Suprapubic skin (tissue), 4 donors: ENCODE data around the gene AGAP1. TPM values are rescaled to one million over a fixed set of nuclear protein-coding genes. Genes with fewer than 3 reads are reported as not detected.

Experiments used
- DNase-seq, 2 donors: peaks; one replicate each; pipeline ENCODE4 v3.0.0-alpha.2; 2019; ENCODE audit warnings: low spot score in 2 of 2
- H3K27ac ChIP-seq: fragments of 200-600 bp; sonication (generic); one replicate; pipeline ENCODE4 v1.5.1; 2019
- H3K27me3 ChIP-seq: fragments of 200-600 bp; sonication (generic); one replicate; pipeline ENCODE4 v1.5.1; 2019
- H3K36me3 ChIP-seq: fragments of 200-600 bp; sonication (generic); one replicate; pipeline ENCODE4 v1.5.1; 2019
- H3K4me1 ChIP-seq: fragments of 200-600 bp; sonication (generic); one replicate; pipeline ENCODE4 v1.5.1; 2019
- H3K4me3 ChIP-seq: fragments of 200-600 bp; sonication (generic); one replicate; pipeline ENCODE4 v1.5.1; 2019; ENCODE audit warnings: mild to moderate bottlenecking
- H3K9me3 ChIP-seq: fragments of 200-600 bp; sonication (generic); one replicate; pipeline ENCODE4 v1.5.1; 2019
- CTCF ChIP-seq, 2 donors: fragments of 200-600 bp in 1 of 2; fragments of 450-650 bp in 1 of 2; sonication (generic) in 1 of 2; IDR thresholded peaks; one replicate each; pipeline ENCODE4 v1.5.1; 2016 to 2019; ENCODE audit warnings: antibody characterized with exemption in 2 of 2, mild to moderate bottlenecking in 1 of 2, moderate library complexity in 1 of 2
- EP300 ChIP-seq: sonication (generic); formaldehyde crosslinking; IDR thresholded peaks from one replicate; pipeline ENCODE4 v1.6.1; 2017; ENCODE audit warnings: antibody characterized with exemption
- POLR2A ChIP-seq, 2 donors: fragments of 450-650 bp; IDR thresholded peaks; one replicate each; pipeline ENCODE4 v1.6.1; 2017; ENCODE audit warnings: antibody characterized with exemption in 2 of 2, mild to moderate bottlenecking in 2 of 2, moderate library complexity in 2 of 2
- POLR2AphosphoS5 ChIP-seq, 3 donors: sonication (generic); formaldehyde crosslinking; IDR thresholded peaks; one replicate each; pipeline ENCODE4 v1.6.1; 2017; ENCODE audit warnings: antibody characterized with exemption in 3 of 3
- WGBS: methylation state at CpG from one replicate; pipeline ENCODE4 v1.1.5; 2018; 5-methylcytosine and 5-hydroxymethylcytosine counted together
- total RNA-seq, 4 donors: library from RNA; depleted of rRNA; stranded (reverse); fragments of >200 nt; gene quantifications; one replicate each; pipeline ENCODE4 v1.1.0, GENCODE V29; 2016

Gene AGAP1
- total RNA-seq, 4 donors from 2014 or later = 14.1 to 30.7 (median 19.4) TPM

DNA sequence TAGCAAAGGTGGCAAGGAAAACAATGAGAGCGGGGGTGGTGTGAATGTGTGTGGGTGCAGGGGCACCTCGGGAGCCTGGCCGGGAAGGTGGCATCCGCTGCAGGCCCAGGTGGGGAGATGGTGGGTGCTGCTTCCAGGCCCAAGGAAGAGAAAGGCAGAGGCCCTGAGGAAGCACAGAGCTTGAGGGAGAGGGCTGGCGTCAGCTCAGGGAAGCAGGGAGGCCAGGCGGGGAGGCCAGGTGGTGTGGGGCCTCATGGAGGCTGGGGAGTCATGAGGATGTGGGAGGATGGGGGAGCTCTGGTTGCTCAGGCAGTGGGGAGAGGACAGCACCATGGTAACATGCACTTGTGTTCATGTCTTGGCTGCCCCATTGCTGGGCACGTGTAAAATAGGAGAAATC is 43.3 kb downstream of the AGAP1 start:
- TF ChIP-seq POLR2AphosphoS5 (IDR thresholded peaks at IDR 0.05) = no peak
- TF ChIP-seq EP300 = no peak
- no peak for TF ChIP-seq CTCF (IDR thresholded peaks at IDR 0.05)
- TF ChIP-seq POLR2A (IDR thresholded peaks at IDR 0.05) = no peak
- Histone ChIP-seq H3K4me1 (peaks cover 29% of the 10 kb centered on the region), H3K4me3 (no peak overlapping the region), H3K27me3 (no peaks in the 10 kb centered on the region), H3K36me3 (no peaks in the 10 kb centered on the region), H3K27ac (no peak overlapping the region), H3K9me3 (no peaks in the 10 kb centered on the region)
- 90% methylated on average over 7 of the region's 7 CpGs for WGBS
- DNase-seq = peak in 1 of 2 donors; percentile 30

- Histone ChIP-seq H3K4me3 (no peak overlapping the region), H3K9me3 (no peaks in the 10 kb centered on the region), H3K27me3 (no peaks in the 10 kb centered on the region), H3K36me3 (no peaks in the 10 kb centered on the region), H3K4me1 (peaks cover 30% of the 10 kb centered on the region), H3K27ac (no peak overlapping the region)
- 45% methylated on average over 5 of the region's 5 CpGs for WGBS
- no peak for DNase-seq
- no peak for TF ChIP-seq CTCF (IDR thresholded peaks at IDR 0.05)
Measured at GRCh38 chr2:235537587-235537986, 43.7 kb downstream of the AGAP1 start.

DNA sequence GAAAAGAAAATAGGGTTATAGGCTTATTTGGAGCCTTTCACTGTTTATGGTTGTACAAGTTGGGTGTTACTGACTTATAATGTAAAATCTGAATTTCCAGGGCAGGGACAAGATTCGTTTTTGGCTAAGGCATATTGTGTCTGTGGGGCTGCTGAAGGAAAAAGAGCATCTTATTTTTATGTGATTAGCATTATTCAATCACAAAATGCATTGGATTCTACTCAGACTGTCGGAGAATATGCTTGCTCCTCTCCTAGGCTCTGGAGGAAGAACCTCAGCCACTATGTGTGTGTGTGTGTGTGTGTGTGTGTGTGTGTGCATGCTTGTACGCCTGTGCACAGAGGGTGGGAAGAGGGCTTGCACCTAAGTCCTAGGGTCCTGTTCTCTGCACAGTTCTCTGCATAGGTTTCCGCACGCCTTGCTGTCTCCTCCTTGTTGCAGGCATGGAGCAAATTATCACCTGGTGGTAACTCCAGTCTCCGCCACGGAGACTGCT is 44.3 kb downstream of the AGAP1 start:
- WGBS = 65% methylated on average over 7 of the region's 7 CpGs
- Histone ChIP-seq H3K4me3 (no peak overlapping the region), H3K36me3 (no peaks in the 10 kb centered on the region), H3K4me1 (peaks cover 36% of the 10 kb centered on the region), H3K9me3 (no peaks in the 10 kb centered on the region), H3K27ac (no peak overlapping the region), H3K27me3 (no peaks in the 10 kb centered on the region)
- peak in 1 of 2 donors; percentile 17 for DNase-seq
- TF ChIP-seq POLR2AphosphoS5 (IDR thresholded peaks at IDR 0.05) (no peak), EP300 (no peak), POLR2A (IDR thresholded peaks at IDR 0.05) (no peak), CTCF (IDR thresholded peaks at IDR 0.05) (no peak)

DNA sequence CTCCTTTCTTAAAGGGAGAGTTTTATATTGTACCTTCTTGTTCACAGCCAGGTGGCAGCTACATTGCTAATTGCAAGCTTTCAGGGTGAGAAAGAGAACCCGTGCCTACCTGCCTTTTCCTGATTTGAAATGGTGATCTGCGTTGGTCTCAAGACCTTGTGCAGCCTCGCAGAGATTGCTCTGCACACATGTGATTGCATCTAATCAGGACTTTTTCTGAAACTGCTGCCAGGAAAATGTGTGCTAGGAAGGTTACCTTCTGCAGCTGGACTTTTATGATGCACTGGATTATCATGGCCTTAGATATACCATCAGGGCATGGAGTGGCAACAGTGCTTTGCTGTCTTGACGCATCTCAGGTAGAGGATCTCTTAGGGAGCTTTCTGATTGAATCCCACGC is 45.1 kb downstream of the AGAP1 start:
- 59% methylated on average over 5 of the region's 5 CpGs for WGBS
- peaks cover 37% of the 10 kb centered on the region for H3K4me1 ChIP-seq

GRCh38 chr2:235539773-235540172 is 45.9 kb downstream of the AGAP1 start:
- H3K27me3 ChIP-seq = no peaks in the 10 kb centered on the region
- no peaks in the 10 kb centered on the region for H3K9me3 ChIP-seq
- no peak overlapping the region for H3K27ac ChIP-seq
- DNase-seq = peak in 1 of 2 donors; percentile 29
- WGBS = 92% methylated on average over 7 of the region's 7 CpGs
- H3K36me3 ChIP-seq = no peaks in the 10 kb centered on the region
- TF ChIP-seq EP300 (no peak), POLR2AphosphoS5 (IDR thresholded peaks at IDR 0.05) (no peak), POLR2A (IDR thresholded peaks at IDR 0.05) (no peak), CTCF (IDR thresholded peaks at IDR 0.05) (no peak)
- no peak overlapping the region for H3K4me3 ChIP-seq
- peaks cover 37% of the 10 kb centered on the region for H3K4me1 ChIP-seq

More for the DNA sequence above, 45.1 kb downstream of the AGAP1 start:
- no peak overlapping the region for H3K4me3 ChIP-seq
- H3K27me3 ChIP-seq = no peaks in the 10 kb centered on the region
- no peak overlapping the region for H3K27ac ChIP-seq
- no peak for DNase-seq
- H3K9me3 ChIP-seq = no peaks in the 10 kb centered on the region
- TF ChIP-seq EP300 = no peak
- TF ChIP-seq POLR2A (IDR thresholded peaks at IDR 0.05) = no peak
- no peak for TF ChIP-seq CTCF (IDR thresholded peaks at IDR 0.05)
- TF ChIP-seq POLR2AphosphoS5 (IDR thresholded peaks at IDR 0.05) = no peak
- H3K36me3 ChIP-seq = no peaks in the 10 kb centered on the region
